Loucy (cell line): ENCODE data around the gene CAPN10.

ENCODE experiments used
- H2AFZ ChIP-seq: fragments of 200-600 bp; sonication (generic); 2 replicates; pipeline ENCODE4 v1.6.0; 2016; ENCODE audit warnings: antibody characterized with exemption, mild to moderate bottlenecking, low read length, moderate library complexity
- H3F3A ChIP-seq: fragments of 200-600 bp; 2 replicates; pipeline ENCODE4 v1.6.0; 2016; ENCODE audit warnings: antibody characterized with exemption, low read depth, mild to moderate bottlenecking
- H3K27me3 ChIP-seq: fragments of 200-600 bp; sonication (generic); 2 replicates; pipeline ENCODE4 v1.6.1; 2014; ENCODE audit warnings: low read length, mild to moderate bottlenecking; ENCODE audit not compliant: insufficient read depth, poor library complexity, severe bottlenecking
- H3K36me3 ChIP-seq: fragments of 200-600 bp; sonication (generic); 2 replicates; pipeline ENCODE4 v1.6.1; 2016; ENCODE audit warnings: low read length; ENCODE audit not compliant: insufficient read depth
- H3K4me1 ChIP-seq: fragments of 200-600 bp; sonication (generic); 2 replicates; pipeline ENCODE4 v1.5.1; 2014; ENCODE audit warnings: low read length, mild to moderate bottlenecking; ENCODE audit not compliant: insufficient read depth, poor library complexity, severe bottlenecking
- H3K4me2 ChIP-seq: fragments of 200-600 bp; sonication (generic); 2 replicates; pipeline ENCODE4 v1.6.0; 2014; ENCODE audit warnings: antibody characterized with exemption, low read length, low read depth, mild to moderate bottlenecking; ENCODE audit not compliant: poor library complexity, severe bottlenecking
- H3K4me3 ChIP-seq: fragments of 200-600 bp; sonication (generic); 2 replicates; pipeline ENCODE4 v1.5.1; 2014; ENCODE audit warnings: low read length, mild to moderate bottlenecking, mixed read lengths; ENCODE audit not compliant: poor library complexity, severe bottlenecking
- H3K79me2 ChIP-seq: fragments of 200-600 bp; sonication (generic); 2 replicates; pipeline ENCODE4 v1.6.1; 2014; ENCODE audit warnings: low read length; ENCODE audit not compliant: insufficient read depth
- H3K9ac ChIP-seq: fragments of 200-600 bp; sonication (generic); 2 replicates; pipeline ENCODE4 v1.6.0; 2014; ENCODE audit warnings: mild to moderate bottlenecking, low read depth, low read length, moderate library complexity; ENCODE audit not compliant: poor library complexity, severe bottlenecking
- H3K9me2 ChIP-seq: fragments of 200-600 bp; sonication (generic); replicated peaks from 2 replicates; pipeline ENCODE4 v1.6.1; 2016; ENCODE audit warnings: low read depth, low read length, mixed read lengths
- H3K9me3 ChIP-seq: fragments of 200-600 bp; sonication (generic); 2 replicates; pipeline ENCODE4 v1.6.1; 2014; ENCODE audit warnings: mild to moderate bottlenecking, antibody characterized with exemption, low read length, low read depth; ENCODE audit not compliant: insufficient read depth
- H4K20me1 ChIP-seq: fragments of 200-600 bp; sonication (generic); 2 replicates; pipeline ENCODE4 v1.6.0; 2014; ENCODE audit warnings: antibody characterized with exemption, low read length, mild to moderate bottlenecking; ENCODE audit not compliant: insufficient read depth, poor library complexity, severe bottlenecking
- CTCF ChIP-seq: fragments of 200-600 bp; sonication (generic); conservative IDR thresholded peaks from 2 replicates; pipeline ENCODE4 v1.5.1; 2014; ENCODE audit warnings: mild to moderate bottlenecking, antibody characterized with exemption, low read length
- EZH2phosphoT487 ChIP-seq: fragments of 200-600 bp; IDR thresholded peaks from 2 replicates; pipeline ENCODE4 v1.6.1; 2018; ENCODE audit warnings: antibody characterized with exemption, mild to moderate bottlenecking, moderate library complexity, borderline replicate concordance

CAPN10 gene

GRCh38 chr2:240566203-240567136 is 20.1 kb upstream of the CAPN10 start:
- Histone ChIP-seq H3K4me2 (peak overlapping the region; percentile 96), H3F3A (no peaks in the 10 kb centered on the region), H2AFZ (peak overlapping the region; percentile 39; the same call in 1 of the 2 replicates), H4K20me1 (peaks cover 25% of the 10 kb centered on the region), H3K27me3 (no peaks in the 10 kb centered on the region), H3K9me2 (no peaks in the 10 kb centered on the region), H3K4me1 (peaks cover 65% of the 10 kb centered on the region), H3K4me3 (peak overlapping the region; percentile 72), H3K9me3 (no peaks in the 10 kb centered on the region), H3K36me3 (peaks cover 4% of the 10 kb centered on the region; the same call in 1 of the 2 replicates), H3K9ac (peak overlapping the region; percentile 85), H3K79me2 (peaks cover 67% of the 10 kb centered on the region)
- TF ChIP-seq EZH2phosphoT487 = no peak
- TF ChIP-seq CTCF = peak; percentile 67

GRCh38 chr2:240567137-240567871 is 19.2 kb upstream of the CAPN10 start:
- H3K27me3 ChIP-seq = no peaks in the 10 kb centered on the region
- TF ChIP-seq CTCF = no peak
- TF ChIP-seq EZH2phosphoT487 = no peak
- H3F3A ChIP-seq = no peaks in the 10 kb centered on the region
- peaks cover 4% of the 10 kb centered on the region; the same call in 1 of the 2 replicates for H3K36me3 ChIP-seq
- H3K9me3 ChIP-seq = no peaks in the 10 kb centered on the region
- H3K4me1 ChIP-seq = peaks cover 59% of the 10 kb centered on the region
- H2AFZ ChIP-seq = peak overlapping the region; percentile 80
- peak overlapping the region; percentile 96 for H3K4me2 ChIP-seq
- H3K4me3 ChIP-seq = peak overlapping the region; percentile 72
- no peaks in the 10 kb centered on the region for H3K9me2 ChIP-seq
- H4K20me1 ChIP-seq = peaks cover 28% of the 10 kb centered on the region
- H3K79me2 ChIP-seq = peaks cover 66% of the 10 kb centered on the region
- peak overlapping the region; percentile 82 for H3K9ac ChIP-seq

- Histone ChIP-seq H3K9me2 (no peaks in the 10 kb centered on the region), H3F3A (no peaks in the 10 kb centered on the region), H3K36me3 (no peaks in the 10 kb centered on the region), H2AFZ (peak within 1 kb of the TSS; percentile 80), H3K4me1 (peaks cover 55% of the 10 kb centered on the region), H4K20me1 (peaks cover 32% of the 10 kb centered on the region), H3K27me3 (no peaks in the 10 kb centered on the region), H3K79me2 (peaks cover 66% of the 10 kb centered on the region), H3K4me3 (peak within 1 kb of the TSS; percentile 84), H3K9ac (peak within 1 kb of the TSS; percentile 82), H3K4me2 (peak within 1 kb of the TSS; percentile 96), H3K9me3 (no peaks in the 10 kb centered on the region)
- TF ChIP-seq EZH2phosphoT487 (no peak), CTCF (no peak)
Observed at GRCh38 chr2:240567872-240568677, 18.5 kb upstream of the CAPN10 start, which contains the start of gene RNPEPL1. TSS of gene RNPEPL1 (plus strand) at chr2:240568484. CDS start at chr2:240568587, 103 bp downstream.
